Measurements from ENCODE around the gene LDLRAP1. TPM values are rescaled to one million over a fixed set of nuclear protein-coding genes. Genes with fewer than 3 reads are reported as not detected.

Gene LDLRAP1
- total and polyA plus RNA-seq, 2 of the 4 experiments (the other 2 are of a cell fraction) = 4.5 to 14.4 TPM

- Histone ChIP-seq H3K27me3 (ENCODE audit: control insufficient read depth, insufficient read depth, low read length) (peaks cover 7% of the 10 kb centered on the region), H2BK15ac (ENCODE audit: low read depth, low read length) (no peak overlapping the region), H2BK120ac (ENCODE audit: low read depth, low read length) (no peak overlapping the region), H4K8ac (ENCODE audit: low read depth in 2 of 2, low read length in 2 of 2) (no peak overlapping the region), H3K9me1 (ENCODE audit: insufficient read depth, low read length) (peaks cover 4% of the 10 kb centered on the region), H3K27ac (ENCODE audit: insufficient read depth, low read length) (no peak overlapping the region), H3K36me3 (ENCODE audit: control insufficient read depth, insufficient read depth, low read length) (no peaks in the 10 kb centered on the region), H3K23ac (ENCODE audit: low read depth, low read length) (no peak overlapping the region), H3K56ac (ENCODE audit: extremely low read depth, insufficient read depth, low read length) (no peak overlapping the region), H4K20me1 (ENCODE audit: insufficient read depth, low read length) (no peaks in the 10 kb centered on the region; the same call in 1 of the 2 replicates), H3K9me3 (ENCODE audit: control insufficient read depth, insufficient read depth, low read length) (peaks cover 6% of the 10 kb centered on the region), H3K4ac (ENCODE audit: low read depth, low read length) (no peak overlapping the region), H3K9ac (ENCODE audit: low read depth, low read length) (no peak overlapping the region), H3K4me3 (ENCODE audit: insufficient read depth, low read depth, low read length) (no peak overlapping the region), H2AFZ (replicated peaks; ENCODE audit: low read length, poor library complexity) (no peak overlapping the region), H3K18ac (ENCODE audit: low read depth, low read length) (no peak overlapping the region), H4K91ac (ENCODE audit: insufficient read depth, low read depth, low read length) (no peak overlapping the region), H2BK5ac (ENCODE audit: low read depth, low read length, poor library complexity, severe bottlenecking) (no peak overlapping the region), H3K79me1 (ENCODE audit: low read depth in 1 of 2, low read length in 2 of 2) (no peaks in the 10 kb centered on the region), H2BK20ac (ENCODE audit: low read depth, low read length) (no peak overlapping the region), H4K5ac (ENCODE audit: low read depth, low read length) (no peak overlapping the region), H3K4me2 (ENCODE audit: low read depth, low read length) (no peak overlapping the region), H2AK5ac (ENCODE audit: low read depth, low read length) (no peak overlapping the region), H3K14ac (replicated peaks; ENCODE audit: low read depth, low read length) (no peak overlapping the region), H2AK9ac (replicated peaks; ENCODE audit: low read depth, low read length, poor library complexity) (no peak overlapping the region), H3K4me1 (ENCODE audit: control insufficient read depth, insufficient read depth, low read length) (peaks cover 9% of the 10 kb centered on the region)
- intact Hi-C loops (cut with micrococcal nuclease) = no loop called here
- TF ChIP-seq MXI1 (IDR thresholded peaks at IDR 0.05; ENCODE audit: borderline replicate concordance, low read depth, low read length) (no peak), USF2 (IDR thresholded peaks at IDR 0.05; ENCODE audit: low read depth, low read length) (no peak), RAD21 (IDR thresholded peaks at IDR 0.05; ENCODE audit: low read length) (no peak), FOS (IDR thresholded peaks at IDR 0.05; ENCODE audit: low read depth, low read length) (no peak), ELK1 (IDR thresholded peaks at IDR 0.05; ENCODE audit: borderline replicate concordance, low read depth, low read length) (no peak), RCOR1 (IDR thresholded peaks at IDR 0.05; ENCODE audit: insufficient replicate concordance, low read length) (no peak), CTCF (conservative IDR thresholded peaks at IDR 0.05; ENCODE audit: low read depth, low read length) (no peak), CHD1 (IDR thresholded peaks at IDR 0.05; ENCODE audit: low read depth, low read length) (no peak), BHLHE40 (IDR thresholded peaks at IDR 0.05; ENCODE audit: low read depth, low read length) (no peak), RFX5 (IDR thresholded peaks at IDR 0.05; ENCODE audit: low read depth, low read length) (no peak), MAFK (IDR thresholded peaks at IDR 0.05; ENCODE audit: low read depth, low read length) (no peak)
- ATAC-seq (ENCODE audit: low read depth) (no peak), DNase-seq (no peak)
- POLR2A ChIA-PET (ENCODE audit: unreplicated experiment) = no interaction called here
- no TSS peak for BruUV-seq (replicated peaks)
- CTCF ChIA-PET = interaction anchor here (0.9 kb wide), 1 partner anchor 21 kb away, joined by 3 read pairs; no protein-coding TSS in a partner anchor
- in situ Hi-C loops (cut with MboI; ENCODE audit: low sequenced_read_pairs) = no loop called here
- WGBS, 2 experiments (ENCODE audit: extremely low coverage in 2 of 2, insufficient read length in 1 of 2) = no CpG with 5 or more reads among the region's 2 CpGs
- dilution Hi-C loops (cut with HindIII; ENCODE audit: low sequenced_read_pairs, unreplicated experiment) = no loop called here
Measured at GRCh38 chr1:25593861-25594260, 50.5 kb downstream of the LDLRAP1 start.
